Measurements from ENCODE around the gene SAMD3. TPM values are rescaled to one million over a fixed set of nuclear protein-coding genes. Genes with fewer than 3 reads are reported as not detected.

Gene SAMD3
- total and polyA plus RNA-seq, 2 experiments from 2014 or later, result 3.8 to 4.9 TPM

DNA sequence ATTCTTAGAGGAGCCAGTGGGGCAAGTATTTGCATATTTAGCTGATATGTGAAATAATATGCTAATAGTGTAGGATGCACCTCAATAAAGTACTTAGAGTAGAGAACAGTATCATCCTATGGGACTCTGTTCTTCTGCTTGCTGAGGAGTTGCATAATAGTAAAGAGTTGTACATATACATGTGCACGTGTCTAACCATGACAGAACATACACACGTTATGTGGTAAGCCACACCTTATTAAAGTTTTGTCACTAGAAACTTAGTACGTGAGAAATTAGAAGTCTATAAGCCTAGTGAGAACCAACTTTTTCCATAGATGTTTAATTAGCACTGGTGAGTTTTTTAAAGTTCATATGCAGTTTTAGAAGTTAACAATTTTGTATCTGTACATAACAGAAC lies 123.6 kb downstream of the SAMD3 start:
- Histone ChIP-seq H3K27me3 (ENCODE audit: insufficient read depth) (no peaks in the 10 kb centered on the region), H3K27ac (ENCODE audit: low read depth) (no peak overlapping the region), H3K4me2 (no peak overlapping the region), H4K20me1 (replicated peaks; ENCODE audit: insufficient read depth) (no peaks in the 10 kb centered on the region), H3K9me2 (ENCODE audit: insufficient read depth) (0 out of 2 replicates have a peak, but pooled peaks cover 5% of the 10 kb centered on the region), H2AFZ (no peak overlapping the region), H3F3A (replicated peaks; ENCODE audit: low read depth) (no peaks in the 10 kb centered on the region), H3K36me3 (ENCODE audit: insufficient read depth) (no peaks in the 10 kb centered on the region), H3K79me2 (replicated peaks; ENCODE audit: insufficient read depth) (no peaks in the 10 kb centered on the region), H3K4me1 (ENCODE audit: insufficient read depth) (no peaks in the 10 kb centered on the region), H3K4me3 (no peak overlapping the region)
- ATAC-seq (no peak), DNase-seq (ENCODE audit: low spot score) (no peak)
- H3K4me3 Mint-ChIP-seq, result no peak overlapping the region
- TF ChIP-seq REST (IDR thresholded peaks at IDR 0.05; ENCODE audit: unreplicated experiment) (no peak), EZH2 (IDR thresholded peaks at IDR 0.05; ENCODE audit: low read depth, unreplicated experiment) (no peak), CREB1 (CRISPR knock-in tag; IDR thresholded peaks at IDR 0.05; ENCODE audit: low read depth) (no peak), EZH2phosphoT487 (IDR thresholded peaks at IDR 0.05; ENCODE audit: unreplicated experiment) (no peak), ZNF114 (CRISPR knock-in tag; IDR thresholded peaks at IDR 0.05) (no peak), JUNB (IDR thresholded peaks at IDR 0.05; ENCODE audit: unreplicated experiment) (no peak), STAT1 (IDR thresholded peaks at IDR 0.05; ENCODE audit: unreplicated experiment) (no peak)
- TF ChIP-seq, protein P1, sequence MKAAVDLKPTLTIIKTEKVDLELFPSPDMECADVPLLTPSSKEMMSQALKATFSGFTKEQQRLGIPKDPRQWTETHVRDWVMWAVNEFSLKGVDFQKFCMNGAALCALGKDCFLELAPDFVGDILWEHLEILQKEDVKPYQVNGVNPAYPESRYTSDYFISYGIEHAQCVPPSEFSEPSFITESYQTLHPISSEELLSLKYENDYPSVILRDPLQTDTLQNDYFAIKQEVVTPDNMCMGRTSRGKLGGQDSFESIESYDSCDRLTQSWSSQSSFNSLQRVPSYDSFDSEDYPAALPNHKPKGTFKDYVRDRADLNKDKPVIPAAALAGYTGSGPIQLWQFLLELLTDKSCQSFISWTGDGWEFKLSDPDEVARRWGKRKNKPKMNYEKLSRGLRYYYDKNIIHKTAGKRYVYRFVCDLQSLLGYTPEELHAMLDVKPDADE (IDR thresholded peaks at IDR 0.05), result no peak
- no peaks in the 10 kb centered on the region for H3K4me1 Mint-ChIP-seq
- no peak overlapping the region for H3K27ac Mint-ChIP-seq
- peaks cover 8% of the 10 kb centered on the region for H3K36me3 Mint-ChIP-seq (ENCODE audit: low read depth)
- peaks cover 1% of the 10 kb centered on the region for H3K27me3 Mint-ChIP-seq (ENCODE audit: insufficient read depth, low read depth, poor library complexity)
- no peaks in the 10 kb centered on the region for H3K9me3 Mint-ChIP-seq

- peak overlapping the region; percentile 23; the same call in 1 of the 2 replicates for H3K27ac Mint-ChIP-seq
- TF ChIP-seq POLR2AphosphoS5 (IDR thresholded peaks at IDR 0.05; ENCODE audit: low read depth), result no peak
- TF ChIP-seq, protein P1 (IDR thresholded peaks at IDR 0.05), result no peak
- no peak for ATAC-seq
- Histone ChIP-seq H3K27ac (ENCODE audit: low read depth) (no peak overlapping the region), H3K4me1 (ENCODE audit: insufficient read depth) (no peaks in the 10 kb centered on the region), H3K4me2 (no peak overlapping the region), H3K79me2 (replicated peaks; ENCODE audit: insufficient read depth) (no peaks in the 10 kb centered on the region), H4K20me1 (replicated peaks; ENCODE audit: insufficient read depth) (no peaks in the 10 kb centered on the region), H2AFZ (no peak overlapping the region), H3K36me3 (ENCODE audit: insufficient read depth) (no peaks in the 10 kb centered on the region), H3K27me3 (ENCODE audit: insufficient read depth) (no peaks in the 10 kb centered on the region), H3K4me3 (no peak overlapping the region), H3F3A (replicated peaks; ENCODE audit: low read depth) (no peaks in the 10 kb centered on the region), H3K9me2 (ENCODE audit: insufficient read depth) (0 out of 2 replicates have a peak, but pooled peaks cover 5% of the 10 kb centered on the region)
- H3K36me3 Mint-ChIP-seq (ENCODE audit: low read depth), result peaks cover 10% of the 10 kb centered on the region
- no peak for DNase-seq (ENCODE audit: low spot score)
- no peak overlapping the region for H3K4me3 Mint-ChIP-seq
- H3K4me1 Mint-ChIP-seq, result no peaks in the 10 kb centered on the region
- peaks cover 1% of the 10 kb centered on the region for H3K27me3 Mint-ChIP-seq (ENCODE audit: insufficient read depth, low read depth, poor library complexity)
- H3K9me3 Mint-ChIP-seq, result no peaks in the 10 kb centered on the region
These were observed 124.4 kb downstream of the SAMD3 start for GRCh38 chr6:130098317-130098716.

Other genes with a start within 250 kb of the SAMD3 start
- gene L3MBTL3, start 204.4 kb downstream of the SAMD3 start, total RNA-seq (2014; rRNA removed; shearing (Covaris generic)), result 11.2 and 12.1 TPM in 2 replicates
- gene L3MBTL3, start 204.4 kb downstream of the SAMD3 start, polyA plus RNA-seq (2016; fragmentation: Nextera tagmentation; extraction: Ambion mirVana), result 7.9 and 8.7 TPM in 2 replicates
- gene TMEM200A, start 143.1 kb upstream of the SAMD3 start, total RNA-seq (2014; rRNA removed; shearing (Covaris generic)), result 22.7 and 24.8 TPM in 2 replicates
- gene TMEM200A, start 143.1 kb upstream of the SAMD3 start, polyA plus RNA-seq (2016; fragmentation: Nextera tagmentation; extraction: Ambion mirVana), result 6.7 and 7.1 TPM in 2 replicates